Parathyroid adenoma (tissue), 2 donors: Measurements from ENCODE around the gene S100P.

Source experiments
- H2AFZ ChIP-seq: fragments of 300-600 bp; sonication (generic); one replicate; pipeline ENCODE4 v1.7.0; 2017; ENCODE audit warnings: antibody characterized with exemption, mild to moderate bottlenecking
- H3K27ac ChIP-seq: fragments of 300-600 bp; sonication (generic); one replicate; pipeline ENCODE4 v1.7.0; 2017
- H3K27me3 ChIP-seq: fragments of 300-600 bp; sonication (generic); one replicate; pipeline ENCODE4 v1.7.0; 2017; ENCODE audit warnings: low read length; ENCODE audit not compliant: control insufficient read depth, insufficient read depth
- H3K36me3 ChIP-seq: fragments of 300-600 bp; sonication (generic); one replicate; pipeline ENCODE4 v1.7.0; 2017; ENCODE audit warnings: low read length; ENCODE audit not compliant: control insufficient read depth, insufficient read depth
- H3K4me1 ChIP-seq: fragments of 300-600 bp; sonication (generic); one replicate; pipeline ENCODE4 v1.7.0; 2017; ENCODE audit warnings: control low read depth
- H3K4me2 ChIP-seq: fragments of 300-600 bp; sonication (generic); one replicate; pipeline ENCODE4 v1.7.0; 2017; ENCODE audit warnings: low read length
- H3K4me3 ChIP-seq: fragments of 300-600 bp; sonication (generic); one replicate; pipeline ENCODE4 v1.7.0; 2017; ENCODE audit warnings: low read depth, low read length
- H3K79me2 ChIP-seq: fragments of 300-600 bp; sonication (generic); one replicate; pipeline ENCODE4 v1.7.0; 2017; ENCODE audit warnings: control low read depth
- H3K9ac ChIP-seq: fragments of 300-600 bp; sonication (generic); one replicate; pipeline ENCODE4 v1.7.0; 2017; ENCODE audit warnings: mild to moderate bottlenecking
- H3K9me3 ChIP-seq: fragments of 300-600 bp; sonication (generic); one replicate; pipeline ENCODE4 v1.7.0; 2017; ENCODE audit warnings: low read length; ENCODE audit not compliant: control insufficient read depth
- CTCF ChIP-seq: fragments of 300-600 bp; sonication (generic); IDR thresholded peaks from one replicate; pipeline ENCODE4 v1.7.0; 2017; ENCODE audit warnings: antibody characterized with exemption, mild to moderate bottlenecking
- donor health status: primary hyperparathyroidism.

S100P gene

DNA sequence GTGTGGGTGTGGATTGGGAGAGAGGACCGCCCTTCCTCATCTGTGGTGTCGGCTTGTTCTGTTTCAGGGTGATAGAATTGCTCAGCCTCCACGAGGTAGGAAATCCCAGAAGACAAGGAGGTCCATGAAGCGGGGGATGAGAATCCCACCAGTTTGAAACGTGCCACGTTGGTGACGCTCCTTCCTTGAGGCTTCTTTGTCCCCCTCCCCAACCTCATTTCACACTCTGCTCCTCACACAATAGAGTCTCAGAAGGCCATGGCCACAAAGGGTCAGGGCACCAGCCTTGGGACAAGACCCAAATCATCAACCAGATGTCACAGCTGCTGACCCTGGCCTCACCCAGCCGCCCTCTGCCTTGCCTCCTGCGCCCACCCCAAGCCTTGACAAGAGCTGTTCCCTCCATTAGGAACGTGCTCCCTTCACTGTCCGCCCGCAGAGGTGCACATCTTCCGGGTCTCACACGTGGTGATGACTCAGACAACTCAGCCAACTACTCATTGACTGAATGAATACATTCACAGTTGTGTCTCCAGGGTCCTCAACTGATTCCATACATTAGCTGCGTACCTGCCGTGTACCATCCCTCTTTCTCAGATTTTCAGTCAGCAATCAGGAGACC lies 40.6 kb downstream of the S100P start:
- TF ChIP-seq CTCF: no peak
- H3K9me3 ChIP-seq: no peaks in the 10 kb centered on the region
- no peaks in the 10 kb centered on the region for H3K4me1 ChIP-seq
- no peaks in the 10 kb centered on the region for H3K27me3 ChIP-seq
- H3K79me2 ChIP-seq: no peaks in the 10 kb centered on the region
- H2AFZ ChIP-seq: no peak overlapping the region
- H3K4me2 ChIP-seq: no peak overlapping the region
- H3K36me3 ChIP-seq: no peaks in the 10 kb centered on the region
- H3K9ac ChIP-seq: no peak overlapping the region
- no peak overlapping the region for H3K4me3 ChIP-seq
- H3K27ac ChIP-seq: no peak overlapping the region

DNA sequence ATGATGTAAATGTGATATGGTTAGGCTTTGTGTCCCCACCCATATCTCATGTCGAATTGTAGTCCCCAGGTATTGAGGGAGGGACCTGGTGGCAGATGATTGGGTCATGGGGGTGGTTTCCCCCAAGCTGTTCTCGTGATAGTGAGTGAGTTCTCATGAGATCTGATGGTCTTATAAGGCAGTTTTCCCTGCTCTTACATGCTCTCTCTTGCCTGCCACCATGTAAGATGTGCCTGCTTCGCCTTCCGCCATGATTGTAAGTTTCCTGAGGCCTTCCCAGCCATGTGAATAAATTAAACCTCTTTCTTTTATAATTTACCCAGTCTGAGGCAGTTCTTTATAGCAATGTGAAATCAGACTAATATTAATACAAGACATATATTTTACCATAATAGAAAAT lies 46.2 kb downstream of the S100P start:
- Histone ChIP-seq H3K36me3 (no peaks in the 10 kb centered on the region), H3K79me2 (no peaks in the 10 kb centered on the region), H3K9me3 (no peaks in the 10 kb centered on the region), H3K4me2 (no peak overlapping the region), H3K27me3 (no peaks in the 10 kb centered on the region), H3K27ac (no peak overlapping the region), H3K4me3 (no peak overlapping the region), H3K9ac (no peak overlapping the region), H2AFZ (no peak overlapping the region), H3K4me1 (no peaks in the 10 kb centered on the region)
- no peak for TF ChIP-seq CTCF

GRCh38 chr4:6740347-6740746 lies 46.7 kb downstream of the S100P start:
- Histone ChIP-seq H2AFZ (no peak overlapping the region), H3K36me3 (no peaks in the 10 kb centered on the region), H3K4me1 (no peaks in the 10 kb centered on the region), H3K27ac (no peak overlapping the region), H3K27me3 (no peaks in the 10 kb centered on the region), H3K4me2 (no peak overlapping the region), H3K9ac (no peak overlapping the region), H3K4me3 (no peak overlapping the region), H3K79me2 (no peaks in the 10 kb centered on the region), H3K9me3 (no peaks in the 10 kb centered on the region)
- no peak for TF ChIP-seq CTCF

DNA sequence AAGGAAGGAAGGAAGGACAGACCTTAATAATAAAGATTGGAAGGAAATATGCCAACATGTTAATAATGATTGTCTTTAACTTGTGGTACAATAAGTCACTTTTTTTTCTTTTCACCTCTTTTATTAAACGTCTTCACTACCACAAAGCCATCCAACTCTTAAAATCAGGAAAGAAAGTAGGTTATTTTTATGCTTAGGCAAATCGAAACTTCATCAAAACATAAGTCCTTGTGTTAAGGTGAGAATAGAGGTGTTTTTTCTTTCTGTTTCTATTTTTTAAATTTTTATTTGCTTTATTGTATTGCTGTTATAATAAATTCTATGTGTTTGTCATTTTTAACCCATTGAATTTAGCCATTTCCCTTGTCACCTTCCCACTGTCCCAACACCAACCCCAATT lies 48.8 kb downstream of the S100P start:
- H3K27me3 ChIP-seq: no peaks in the 10 kb centered on the region
- no peak overlapping the region for H2AFZ ChIP-seq
- H3K4me2 ChIP-seq: no peak overlapping the region
- TF ChIP-seq CTCF: no peak
- H3K79me2 ChIP-seq: no peaks in the 10 kb centered on the region
- no peaks in the 10 kb centered on the region for H3K9me3 ChIP-seq
- H3K4me1 ChIP-seq: no peaks in the 10 kb centered on the region
- H3K4me3 ChIP-seq: no peak overlapping the region
- H3K9ac ChIP-seq: no peak overlapping the region
- H3K36me3 ChIP-seq: no peaks in the 10 kb centered on the region
- H3K27ac ChIP-seq: no peak overlapping the region

- no peak overlapping the region for H3K4me3 ChIP-seq
- no peaks in the 10 kb centered on the region for H3K9me3 ChIP-seq
- H3K9ac ChIP-seq: no peak overlapping the region
- H3K4me2 ChIP-seq: no peak overlapping the region
- no peaks in the 10 kb centered on the region for H3K79me2 ChIP-seq
- no peak overlapping the region for H2AFZ ChIP-seq
- H3K27ac ChIP-seq: no peak overlapping the region
- no peak for TF ChIP-seq CTCF
- H3K36me3 ChIP-seq: no peaks in the 10 kb centered on the region
- H3K27me3 ChIP-seq: no peaks in the 10 kb centered on the region
- no peaks in the 10 kb centered on the region for H3K4me1 ChIP-seq
These were observed 49.3 kb downstream of the S100P start for GRCh38 chr4:6742989-6743388.
